Stimulated activated CD4-positive, alpha-beta T cell treated with anti-CD3 and anti-CD28 coated beads, Interleukin-4, amount 100 ng/mL, for 24 hours (primary cell): ENCODE data around the gene AGPAT4.
"Not testable (repeated sequence)": the region's sequence is repeated elsewhere in the genome, so short reads cannot be mapped to it uniquely, and the experiment has no call there.

Experiments used
- DNase-seq: peaks from one replicate; pipeline ENCODE4 v3.0.0-alpha.2; 2020

Gene AGPAT4, protein sequence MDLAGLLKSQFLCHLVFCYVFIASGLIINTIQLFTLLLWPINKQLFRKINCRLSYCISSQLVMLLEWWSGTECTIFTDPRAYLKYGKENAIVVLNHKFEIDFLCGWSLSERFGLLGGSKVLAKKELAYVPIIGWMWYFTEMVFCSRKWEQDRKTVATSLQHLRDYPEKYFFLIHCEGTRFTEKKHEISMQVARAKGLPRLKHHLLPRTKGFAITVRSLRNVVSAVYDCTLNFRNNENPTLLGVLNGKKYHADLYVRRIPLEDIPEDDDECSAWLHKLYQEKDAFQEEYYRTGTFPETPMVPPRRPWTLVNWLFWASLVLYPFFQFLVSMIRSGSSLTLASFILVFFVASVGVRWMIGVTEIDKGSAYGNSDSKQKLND

DNA sequence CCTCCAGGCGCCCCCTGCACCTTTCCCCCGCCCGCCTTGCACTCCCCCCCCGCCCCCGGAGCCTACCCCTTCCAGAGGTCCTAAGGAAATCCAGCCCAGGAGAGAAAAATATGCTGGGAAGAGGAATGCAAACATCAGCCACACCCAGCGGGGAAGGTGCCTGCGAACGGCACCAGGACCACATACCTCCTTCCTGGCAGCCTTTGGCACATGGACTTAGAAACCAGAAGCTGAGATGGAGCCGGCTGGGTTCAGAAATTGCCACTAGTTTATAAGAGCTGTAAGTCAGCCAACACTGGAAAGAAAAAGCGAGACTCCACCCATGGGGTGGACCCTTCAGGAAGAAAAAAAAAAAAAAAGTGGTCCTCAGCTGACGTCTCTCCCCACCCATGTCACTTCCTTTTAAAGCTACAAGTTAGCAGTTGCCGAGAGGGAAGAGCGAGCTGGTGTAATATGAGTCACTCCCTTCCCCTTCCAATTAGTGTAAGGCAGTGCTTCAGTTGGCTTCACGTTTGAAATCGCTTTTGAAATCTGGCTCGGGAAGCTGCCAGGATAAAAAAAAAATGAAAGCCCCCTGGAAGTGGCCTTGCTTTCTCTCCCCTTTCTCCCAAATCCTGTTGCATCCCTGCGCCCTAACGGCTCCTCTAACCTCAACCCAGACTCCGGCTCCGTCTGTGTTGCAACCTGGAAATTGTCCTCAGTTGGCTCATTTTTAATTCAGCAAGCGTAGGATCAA, at the start of gene AGPAT4:
Gene AGPAT4, minus strand, starts transcription at position 310 of the 736 bp plus-strand sequence. CDS start 41,848 bp downstream, outside the sequence.
- DNase-seq, result peak; percentile 69

GRCh38 chr6:161319231-161319630, 45.4 kb upstream of the AGPAT4 start:
- no peak for DNase-seq

DNA sequence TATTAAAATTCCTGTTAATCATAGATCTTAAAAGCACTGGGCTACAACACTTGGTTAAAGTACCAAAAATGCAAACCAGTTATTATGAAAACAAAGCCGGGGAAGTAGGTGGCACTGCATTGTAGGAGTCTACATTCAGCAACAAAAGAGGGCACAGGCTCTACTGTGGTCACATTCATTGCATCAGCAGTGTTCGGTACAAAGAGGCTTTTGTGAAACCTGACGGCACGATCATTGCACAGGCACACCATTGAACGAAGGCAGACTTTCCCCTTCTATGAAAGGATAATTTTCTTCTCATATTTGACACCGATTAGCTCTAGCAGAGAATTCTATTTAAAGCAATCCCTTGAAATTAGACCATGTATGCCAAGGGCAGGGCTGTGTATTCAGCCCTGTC, 44.6 kb upstream of the AGPAT4 start:
- DNase-seq, result no peak

GRCh38 chr6:161316531-161316930, 42.7 kb upstream of the AGPAT4 start:
- no peak for DNase-seq

GRCh38 chr6:161315246-161315917, 41.5 kb upstream of the AGPAT4 start:
- DNase-seq, result not testable (repeated sequence)

DNA sequence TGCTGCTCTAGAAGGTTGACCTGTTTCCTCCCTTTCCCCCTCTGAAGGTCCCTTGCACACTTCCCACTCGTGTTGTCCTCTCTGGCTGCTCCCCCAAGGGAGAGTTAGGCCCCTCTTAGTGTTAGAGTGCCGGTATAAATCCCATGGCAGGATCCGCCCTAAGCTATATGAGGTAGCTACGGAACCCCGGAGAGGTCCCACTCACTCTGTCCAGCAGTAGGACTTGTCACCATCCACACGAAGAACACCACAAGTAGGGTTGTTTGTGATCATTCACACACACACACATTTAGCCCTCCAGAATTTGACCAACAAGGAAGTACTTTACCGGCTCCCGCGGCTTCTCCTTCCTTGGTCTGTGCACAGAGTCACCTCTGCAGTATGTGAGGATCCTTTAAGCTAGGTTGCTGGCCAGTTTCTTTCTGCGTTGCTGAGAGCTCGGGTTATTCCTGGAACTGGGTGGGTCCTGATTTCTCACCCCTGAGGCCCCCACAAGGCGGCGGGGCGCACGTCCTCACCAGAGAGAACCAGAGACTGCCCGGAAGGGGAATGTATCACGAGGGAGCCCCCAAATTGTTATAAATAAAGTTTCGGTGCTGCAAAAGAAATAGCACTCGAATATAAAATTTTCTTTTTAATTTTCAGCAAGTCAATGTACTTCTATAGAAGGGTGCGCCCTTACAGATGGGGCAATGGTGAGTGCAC, 40.8 kb upstream of the AGPAT4 start:
- DNase-seq, result not testable (repeated sequence)

DNA sequence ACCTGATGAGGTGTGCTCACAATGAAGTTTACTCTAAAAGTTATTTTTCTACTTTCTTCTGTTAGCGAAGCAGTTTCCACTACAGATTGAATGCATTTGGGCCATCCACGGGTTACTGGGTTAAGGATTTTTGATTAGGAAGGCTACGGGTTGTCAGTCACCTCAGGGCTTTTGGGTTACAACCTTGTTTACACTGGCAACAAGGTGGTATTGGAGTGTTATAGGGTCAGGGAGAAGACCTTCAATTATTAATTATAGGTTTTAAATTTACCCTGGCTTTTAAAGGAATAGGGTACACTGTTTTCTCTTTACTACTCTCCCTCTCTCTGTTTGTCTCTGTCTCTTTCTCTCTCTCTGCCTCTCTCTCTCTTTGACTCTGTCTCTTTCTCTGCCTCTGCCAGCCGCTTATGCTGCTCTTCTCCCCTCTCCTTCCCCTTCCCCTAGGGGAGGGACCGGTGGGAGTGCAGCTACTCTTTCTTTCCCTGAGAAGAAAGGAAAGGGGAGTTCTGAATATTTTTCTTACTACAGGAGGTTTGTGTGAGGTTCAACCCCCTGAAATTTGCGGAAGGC, 40.2 kb upstream of the AGPAT4 start:
- no peak for DNase-seq

GRCh38 chr6:161313475-161313874, 39.6 kb upstream of the AGPAT4 start:
- not testable (repeated sequence) for DNase-seq

GRCh38 chr6:161309774-161310173, 35.9 kb upstream of the AGPAT4 start:
- DNase-seq, result not testable (repeated sequence)

- no peak for DNase-seq
These were observed 34.3 kb upstream of the AGPAT4 start for GRCh38 chr6:161308075-161308655.

GRCh38 chr6:161305860-161306259, 32.0 kb upstream of the AGPAT4 start:
- no peak for DNase-seq

- DNase-seq, result no peak
These were observed 29.9 kb upstream of the AGPAT4 start for GRCh38 chr6:161303628-161304340.

- no peak for DNase-seq
These were observed 29.1 kb upstream of the AGPAT4 start for GRCh38 chr6:161302949-161303348.

DNA sequence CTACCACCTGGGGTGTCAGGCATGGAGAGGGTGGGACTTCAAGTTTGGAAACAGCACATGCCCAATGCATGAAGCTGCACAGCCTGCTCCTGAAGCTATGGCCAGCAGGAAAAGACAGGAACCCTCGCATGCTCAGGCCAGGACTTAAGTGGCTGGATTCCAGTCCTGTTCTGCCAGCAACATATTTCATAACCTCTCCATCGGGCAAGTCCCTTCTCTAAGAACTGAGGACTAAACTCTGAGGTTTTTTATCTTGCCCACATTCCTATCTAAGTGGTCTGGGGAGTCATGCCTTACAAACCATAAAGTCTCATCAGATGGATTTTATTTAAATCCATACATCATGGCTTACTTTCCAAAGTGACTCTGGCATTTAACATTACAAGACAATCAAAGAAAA, 27.5 kb upstream of the AGPAT4 start:
- DNase-seq, result no peak

DNA sequence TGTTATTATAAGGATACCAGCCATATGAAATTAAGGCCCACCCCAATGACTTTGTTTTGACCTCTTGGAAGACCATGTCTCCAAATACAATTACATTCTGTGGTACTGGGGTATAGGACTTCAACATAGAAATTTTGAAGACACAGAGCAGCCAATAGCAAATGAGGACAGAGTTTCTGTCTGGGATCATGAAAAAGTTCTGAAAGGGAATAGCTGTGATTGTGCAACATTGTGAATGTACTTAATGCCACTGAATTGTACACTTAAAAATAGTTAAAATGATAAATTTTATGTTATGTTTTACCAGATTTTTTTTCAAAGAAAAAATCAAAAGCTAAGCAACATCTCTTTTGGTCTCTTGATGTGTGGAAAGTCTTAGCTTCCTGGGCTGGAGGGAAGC, 27.0 kb upstream of the AGPAT4 start:
- no peak for DNase-seq

GRCh38 chr6:161299726-161300125, 25.9 kb upstream of the AGPAT4 start:
- no peak for DNase-seq

- no peak for DNase-seq
These were observed 21.9 kb upstream of the AGPAT4 start for GRCh38 chr6:161295784-161296183.

DNA sequence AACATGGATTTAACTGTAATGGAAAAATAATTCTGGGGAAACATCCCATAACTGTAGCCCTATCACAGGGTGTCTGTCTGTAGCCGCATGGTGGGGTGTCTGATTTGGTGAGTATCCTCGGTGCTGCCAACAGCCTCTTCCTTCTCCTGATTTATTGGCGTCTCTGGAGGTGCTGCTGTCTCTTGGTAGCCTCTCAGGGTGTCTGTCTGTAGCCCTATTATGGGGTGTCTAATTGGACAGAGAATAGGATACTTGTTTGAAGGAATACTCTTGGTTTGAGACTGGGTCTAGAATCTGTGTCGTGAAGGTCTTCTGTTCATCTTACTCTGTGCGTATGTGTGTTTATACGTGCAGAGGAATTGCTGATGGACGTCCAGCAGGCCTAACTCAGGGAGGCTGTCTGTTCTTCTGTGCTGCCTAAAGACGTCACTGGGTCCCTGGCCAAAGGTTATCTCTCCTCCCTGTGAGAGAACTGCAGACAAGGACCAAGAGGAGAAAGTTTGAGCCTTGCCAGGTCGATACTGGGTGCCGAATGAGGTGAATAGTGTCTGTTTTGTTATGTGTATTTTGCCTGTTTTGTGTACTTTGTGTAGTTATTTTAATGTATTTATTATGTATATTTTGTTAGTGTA, 18.9 kb upstream of the AGPAT4 start:
- no peak for DNase-seq

DNA sequence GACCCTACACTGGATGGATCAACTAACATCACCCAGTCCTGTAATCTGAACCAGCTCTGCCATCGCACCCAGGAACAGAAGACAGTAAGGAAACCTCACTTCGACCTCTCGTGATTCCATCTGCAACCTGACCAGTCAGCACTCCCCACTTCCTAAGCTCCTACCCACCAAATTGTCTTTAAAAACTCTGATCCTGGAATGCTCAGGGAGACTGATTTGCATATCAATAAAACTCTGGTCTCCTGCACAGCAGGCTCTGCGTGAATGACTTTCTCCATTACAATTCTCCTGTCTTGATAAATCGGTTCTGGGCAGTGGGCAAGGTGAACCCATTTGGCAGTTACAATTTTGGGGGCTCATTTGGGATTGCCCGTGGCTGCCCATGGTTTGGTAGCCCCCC, 18.3 kb upstream of the AGPAT4 start:
- no peak for DNase-seq

- no peak for DNase-seq
These were observed 16.9 kb upstream of the AGPAT4 start for GRCh38 chr6:161290751-161291150.

DNA sequence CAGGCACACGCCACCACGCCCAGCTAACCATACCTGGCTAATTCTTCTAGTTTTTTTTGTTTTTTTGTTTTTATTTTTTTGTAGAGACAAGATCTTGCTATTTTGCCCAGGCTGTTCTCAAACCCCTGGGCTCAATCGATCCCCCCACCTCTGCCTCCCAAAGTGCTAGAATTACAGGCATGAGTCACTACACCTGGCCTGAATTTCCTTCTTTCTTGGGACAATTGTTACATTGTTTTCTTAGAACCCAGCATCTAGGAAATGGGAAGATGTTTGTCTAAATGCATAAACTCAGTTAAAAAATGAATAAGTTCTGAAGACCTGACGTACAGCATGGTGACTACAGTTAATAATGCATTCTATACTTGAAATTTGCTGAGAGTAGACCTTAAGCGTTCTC, 10.8 kb upstream of the AGPAT4 start:
- DNase-seq, result no peak
